ENCODE measurements around the gene ERICH3.

- TF ChIP-seq CTCF (IDR thresholded peaks at IDR 0.05) (no peak), POLR2A (IDR thresholded peaks at IDR 0.05) (no peak)
These were observed 54.6 kb downstream of the ERICH3 start for GRCh38 chr1:74618974-74619373.
